PC-3 (cell line): ENCODE results near the gene CFL1. TPM values are rescaled to one million over a fixed set of nuclear protein-coding genes. Genes with fewer than 3 reads are reported as not detected.

Experiments
- ATAC-seq: fragments of 200-7000 bp; cut with Tn5 transposase; 2 replicates; pipeline ENCODE4 v1.9.1; 2020; ENCODE audit warnings: mild to moderate bottlenecking, moderate library complexity
- BruUV-seq: library from RNA; stranded (reverse); fragments of 400-500 nt; replicated peaks from 2 replicates; lab custom pipeline; 2021; lab: Mats Ljungman, UMichigan
- CTCF ChIA-PET: fragments of 300-600 bp; sonication (Branson Sonifier 250); formaldehyde crosslinking; loops from one replicate; lab custom pipeline; 2022; ENCODE audit warnings: antibody characterized with exemption; lab: Charles Lee
- POLR2A ChIA-PET: fragments of 300-600 bp; sonication (Branson Sonifier 250); formaldehyde crosslinking; loops from one replicate; lab custom pipeline; 2022; ENCODE audit warnings: antibody characterized with exemption; ENCODE audit not compliant: unreplicated experiment; lab: Charles Lee
- DNase-seq: peaks from one replicate; pipeline ENCODE4 v3.0.0-alpha.2; 2015
- H2AFZ ChIP-seq: fragments of 300-600 bp; sonication (generic); 2 replicates; pipeline ENCODE4 v1.6.0; 2016; ENCODE audit warnings: antibody characterized with exemption, low read length
- H3F3A ChIP-seq: fragments of 300-600 bp; sonication (generic); one replicate; pipeline ENCODE4 v1.6.0; 2017; ENCODE audit warnings: antibody characterized with exemption, low read length, control low read depth, mild to moderate bottlenecking; ENCODE audit not compliant: unreplicated experiment
- H3K27ac ChIP-seq: fragments of 300-600 bp; sonication (generic); 2 replicates; pipeline ENCODE4 v1.5.1; 2016; ENCODE audit warnings: mild to moderate bottlenecking, low read length
- H3K27me3 ChIP-seq: fragments of 300-600 bp; sonication (generic); 2 replicates; pipeline ENCODE4 v1.6.1; 2016; ENCODE audit warnings: low read length, mixed read lengths
- H3K36me3 ChIP-seq: fragments of 300-600 bp; sonication (generic); 2 replicates; pipeline ENCODE4 v1.6.1; 2016; ENCODE audit warnings: low read depth, mixed run types, low read length, mixed read lengths
- H3K4me1 ChIP-seq: fragments of 300-600 bp; sonication (generic); 2 replicates; pipeline ENCODE4 v1.5.1; 2016; ENCODE audit warnings: low read length; ENCODE audit not compliant: insufficient read depth
- H3K4me2 ChIP-seq: fragments of 300-600 bp; sonication (generic); 2 replicates; pipeline ENCODE4 v1.6.0; 2016; ENCODE audit warnings: low read length
- H3K4me3 ChIP-seq: fragments of 300-600 bp; sonication (generic); 2 replicates; pipeline ENCODE4 v1.5.1; 2016; ENCODE audit warnings: mild to moderate bottlenecking, low read length, mixed read lengths
- H3K79me2 ChIP-seq: fragments of 300-600 bp; sonication (generic); 2 replicates; pipeline ENCODE4 v1.6.1; 2017; ENCODE audit warnings: low read length, mixed read lengths
- H3K9ac ChIP-seq: fragments of 300-600 bp; sonication (generic); 2 replicates; pipeline ENCODE4 v1.6.0; 2016; ENCODE audit warnings: mild to moderate bottlenecking, low read length
- H3K9me2 ChIP-seq: fragments of 300-600 bp; sonication (generic); replicated peaks from 2 replicates; pipeline ENCODE4 v1.6.1; 2016; ENCODE audit warnings: mixed run types, low read length, mixed read lengths
- H3K9me3 ChIP-seq: fragments of 300-600 bp; sonication (generic); 2 replicates; pipeline ENCODE4 v1.6.1; 2016; ENCODE audit warnings: low read length, mixed read lengths
- H4K20me1 ChIP-seq: fragments of 300-600 bp; sonication (generic); 2 replicates; pipeline ENCODE4 v1.6.1; 2016; ENCODE audit warnings: low read length, mixed read lengths
- CTCF ChIP-seq: fragments of 300-600 bp; sonication (generic); conservative IDR thresholded peaks from 2 replicates; pipeline ENCODE4 v1.5.1; 2017; ENCODE audit warnings: antibody characterized with exemption, low read depth, mild to moderate bottlenecking, low read length
- EZH2 ChIP-seq: fragments of 300-600 bp; sonication (generic); IDR thresholded peaks from one replicate; pipeline ENCODE4 v1.6.1; 2017; ENCODE audit warnings: antibody characterized with exemption, mild to moderate bottlenecking, low read length; ENCODE audit not compliant: unreplicated experiment
- EZH2phosphoT487 ChIP-seq: fragments of 300-600 bp; sonication (generic); IDR thresholded peaks from 2 replicates; pipeline ENCODE4 v1.6.1; 2018; ENCODE audit warnings: mild to moderate bottlenecking, antibody characterized with exemption, low read length, borderline replicate concordance
- intact Hi-C: fragments of 100-400 bp; cut with micrococcal nuclease; formaldehyde crosslinking; loops from 2 replicates; pipeline ENCODE4 v1.9.0; 2023
- total RNA-seq: library from RNA; depleted of rRNA; stranded (reverse); fragments of >200 nt; gene quantifications from 2 replicates; pipeline ENCODE4 v1.2.3, GENCODE V29; 2014

CFL1 gene
- total RNA-seq, 1 experiment from 2014 or later = 2,710 TPM

- Histone ChIP-seq H4K20me1 (peaks cover 43% of the 10 kb centered on the region), H3K27ac (peak within 1 kb of the TSS; percentile 96), H3K9me3 (no peaks in the 10 kb centered on the region), H3K27me3 (no peaks in the 10 kb centered on the region), H3K4me1 (peaks cover 55% of the 10 kb centered on the region), H3K4me2 (peak within 1 kb of the TSS; percentile 96), H3K36me3 (peaks cover 46% of the 10 kb centered on the region), H3K9me2 (no peaks in the 10 kb centered on the region), H3F3A (peaks cover 31% of the 10 kb centered on the region), H3K9ac (peak within 1 kb of the TSS; percentile 98), H2AFZ (no peak within 1 kb of the TSS), H3K79me2 (peaks cover 87% of the 10 kb centered on the region), H3K4me3 (peak within 1 kb of the TSS; percentile 78)
- TF ChIP-seq EZH2phosphoT487 (no peak), EZH2 (no peak), CTCF (no peak)
- ChIA-PET POLR2A (interaction anchor here (0.5 to 2.9 kb wide), 14 partner anchors 9 to 872 kb away, joined by 3 to 31 read pairs (median 6); partner anchors contain the start of genes CCDC85B, FIBP, MUS81 and NEAT1), CTCF (interaction anchor here (0.6 to 1.0 kb wide), 5 partner anchors 9 to 18 kb away, joined by 3 to 24 read pairs (median 3); partner anchors contain the start of gene FIBP)
- intact Hi-C loops = loop anchor here (1.0 kb wide), 1 partner anchor 11 kb away; no protein-coding TSS in a partner anchor
- ATAC-seq = peak; percentile 66
- peak; percentile 99 for DNase-seq
- no TSS peak for BruUV-seq
These were observed 42.3 kb upstream of the CFL1 start, which contains the start of gene FOSL1 for GRCh38 chr11:65900125-65900898. TSS of gene FOSL1 (minus strand) at chr11:65900388. CDS start at chr11:65900339, 49 bp downstream.

- Histone ChIP-seq H3K4me3 (peak overlapping the region; percentile 78), H3K79me2 (peaks cover 94% of the 10 kb centered on the region), H3K4me1 (peaks cover 57% of the 10 kb centered on the region), H3K4me2 (peak overlapping the region; percentile 96), H2AFZ (no peak overlapping the region), H3K9me3 (no peaks in the 10 kb centered on the region), H3K27me3 (no peaks in the 10 kb centered on the region), H4K20me1 (peaks cover 46% of the 10 kb centered on the region), H3K9me2 (no peaks in the 10 kb centered on the region), H3K36me3 (peaks cover 48% of the 10 kb centered on the region), H3F3A (peaks cover 36% of the 10 kb centered on the region), H3K27ac (peak overlapping the region; percentile 96), H3K9ac (peak overlapping the region; percentile 98)
- BruUV-seq = no TSS peak
- DNase-seq = peak; percentile 91
- ChIA-PET CTCF (interaction anchor here (0.9 kb wide), 1 partner anchor 16 kb away, joined by 3 read pairs; no protein-coding TSS in a partner anchor), POLR2A (interaction anchor here (0.6 to 2.9 kb wide), 6 partner anchors 8 to 38 kb away, joined by 3 to 31 read pairs (median 13); partner anchors contain the start of gene CCDC85B)
- intact Hi-C loops = loop anchor here (1.0 kb wide), 1 partner anchor 12 kb away; no protein-coding TSS in a partner anchor
- TF ChIP-seq EZH2phosphoT487 = no peak
- TF ChIP-seq CTCF = no peak
- TF ChIP-seq EZH2 = no peak
- peak; percentile 6 for ATAC-seq
These were observed 41.6 kb upstream of the CFL1 start for GRCh38 chr11:65899356-65900124.
